ENCODE data around the gene LY6G6D. TPM values are rescaled to one million over a fixed set of nuclear protein-coding genes. Genes with fewer than 3 reads are reported as not detected.
A peak's percentile ranks its signal among the peaks of the same experiment; 100 is the strongest.

LY6G6D gene, protein sequence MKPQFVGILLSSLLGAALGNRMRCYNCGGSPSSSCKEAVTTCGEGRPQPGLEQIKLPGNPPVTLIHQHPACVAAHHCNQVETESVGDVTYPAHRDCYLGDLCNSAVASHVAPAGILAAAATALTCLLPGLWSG
- not detected in 3 replicates for total RNA-seq (2021)
- Bru-seq, nascent RNA, result not detected
- long read RNA-seq, experiment 1, result 0 reads
- long read RNA-seq, experiment 2, result 0 reads
- long read RNA-seq, experiment 3, result 0 reads

DNA sequence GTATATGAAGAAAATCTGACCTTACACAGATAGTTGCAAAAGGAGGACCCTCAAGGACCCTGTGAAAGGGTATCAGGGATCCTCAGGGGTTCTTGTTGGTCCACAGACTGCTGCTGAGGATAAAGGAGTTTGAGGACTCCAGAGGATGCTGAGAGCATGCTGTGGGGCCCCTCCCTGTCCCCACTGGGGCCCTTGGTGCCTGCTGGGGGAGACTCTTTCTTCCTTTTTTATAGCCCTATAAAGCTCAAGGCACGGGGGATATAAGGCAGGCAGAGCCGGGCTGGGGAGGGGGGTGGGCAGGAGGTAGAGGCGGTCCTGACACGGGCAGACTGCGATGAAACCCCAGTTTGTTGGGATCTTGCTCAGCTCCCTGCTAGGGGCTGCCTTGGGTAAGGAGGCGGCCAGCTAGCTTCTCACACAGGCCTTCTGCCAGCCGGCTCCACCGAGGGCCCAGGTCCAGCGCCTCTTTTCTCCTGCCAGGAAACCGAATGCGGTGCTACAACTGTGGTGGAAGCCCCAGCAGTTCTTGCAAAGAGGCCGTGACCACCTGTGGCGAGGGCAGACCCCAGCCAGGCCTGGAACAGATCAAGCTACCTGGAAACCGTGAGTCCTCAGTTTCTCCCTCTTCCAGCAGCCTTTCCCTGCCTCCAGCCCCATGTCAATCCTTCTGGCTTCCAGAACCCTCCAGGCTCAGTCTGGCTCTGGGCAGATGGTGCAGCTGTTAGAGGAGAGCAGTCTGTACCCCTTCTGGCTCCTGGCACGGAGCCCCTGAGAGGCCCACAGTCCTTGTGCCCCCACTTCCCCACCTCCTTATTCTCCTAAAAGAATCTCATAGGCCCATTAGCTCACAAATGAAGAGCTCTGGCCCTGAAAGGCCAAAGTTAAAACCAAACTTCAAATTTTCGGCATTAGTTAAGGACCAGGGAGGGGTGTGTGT is at the start of gene LY6G6D:
TSS of gene LY6G6D (plus strand) at position 327 of the 937 bp plus-strand sequence. CDS start at position 335, 8 bp downstream.
- H3K4me1 Mint-ChIP-seq, result peaks cover 45% of the 10 kb centered on the region
- CTCF ChIA-PET, result interaction anchor here (1.1 to 2.3 kb wide), 5 partner anchors 12 to 237 kb away, joined by 3 to 24 read pairs (median 6); partner anchors contain the start of genes ABHD16A and DDAH2

DNA sequence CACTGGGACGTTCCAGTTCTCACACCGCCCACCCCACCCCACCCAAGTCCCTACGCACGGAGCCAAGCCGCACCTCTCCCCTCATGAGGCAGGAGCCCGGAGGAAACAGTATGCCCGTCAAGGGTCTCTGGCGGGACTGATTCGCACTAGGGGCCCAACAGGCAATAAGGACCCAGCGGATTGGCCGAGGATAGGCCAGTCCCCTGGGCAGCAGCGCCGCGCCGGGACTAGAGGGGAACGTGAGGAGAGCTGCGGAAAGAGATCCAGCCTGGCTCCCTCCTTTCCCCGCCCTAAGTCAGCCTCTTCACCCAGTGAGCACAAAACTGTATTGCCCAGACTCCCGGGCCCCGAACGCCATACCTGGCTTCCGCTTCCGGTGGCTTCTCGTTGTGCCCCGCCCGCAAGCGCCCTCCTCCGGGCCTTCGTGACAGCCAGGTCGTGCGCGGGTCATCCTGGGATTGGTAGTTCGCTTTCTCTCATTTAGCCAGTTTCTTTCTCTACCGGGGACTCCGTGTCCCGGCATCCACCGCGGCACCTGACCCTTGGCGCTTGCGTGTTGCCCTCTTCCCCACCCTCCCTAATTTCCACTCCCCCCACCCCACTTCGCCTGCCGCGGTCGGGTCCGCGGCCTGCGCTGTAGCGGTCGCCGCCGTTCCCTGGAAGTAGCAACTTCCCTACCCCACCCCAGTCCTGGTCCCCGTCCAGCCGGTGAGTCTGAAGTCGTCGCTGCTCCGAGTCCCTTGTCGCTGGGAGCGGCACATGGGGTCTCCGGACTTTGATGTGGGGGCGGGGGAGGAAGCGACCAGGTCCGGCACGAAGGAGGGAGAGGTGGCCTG is 49.4 kb upstream of the LY6G6D start, which contains the start of gene CSNK2B:
TSS of gene CSNK2B (plus strand) at position 580 of the 836 bp plus-strand sequence. CDS start 752 bp downstream, outside the sequence.
- peaks cover 31% of the 10 kb centered on the region for H3K4me1 Mint-ChIP-seq
- ATAC-seq, result peak; percentile 85
- no peaks in the 10 kb centered on the region for H3K27me3 Mint-ChIP-seq (ENCODE audit: low read depth)
- no peaks in the 10 kb centered on the region for H3K9me3 Mint-ChIP-seq
- H3K27ac Mint-ChIP-seq, result peak within 1 kb of the TSS; percentile 98
- POLR2A ChIA-PET, result interaction anchor here (0.9 to 1.6 kb wide), 7 partner anchors 11 to 197 kb away, joined by 3 to 9 read pairs (median 4); partner anchors contain the start of genes ABHD16A, BAG6, DDX39B and HSPA1B
- CTCF ChIA-PET, result interaction anchor here (0.9 to 1.8 kb wide), 7 partner anchors 12 to 125 kb away, joined by 3 to 7 read pairs (median 4); partner anchors contain the start of gene DDAH2
- peak within 1 kb of the TSS; percentile 91 for H3K4me3 Mint-ChIP-seq
- DNase-seq (ENCODE audit: low spot score), result peak; percentile 97
- H3K36me3 Mint-ChIP-seq, result peaks cover 60% of the 10 kb centered on the region
- no peak for TF ChIP-seq NR3C1 (CRISPR knock-in tag; conservative IDR thresholded peaks at IDR 0.05; ENCODE audit: low read depth)
- TF ChIP-seq SMAD3 (CRISPR knock-in tag; IDR thresholded peaks at IDR 0.05; ENCODE audit: borderline replicate concordance), result peak; percentile 71; the same call in 1 of the 2 replicates
- peak; percentile 75 for TF ChIP-seq NR2C2 (CRISPR knock-in tag; IDR thresholded peaks at IDR 0.05)
- TF ChIP-seq CREM (CRISPR knock-in tag; IDR thresholded peaks at IDR 0.05), result peak; percentile 15; the same call in 1 of the 2 replicates
- TF ChIP-seq FOXP1 (CRISPR knock-in tag; IDR thresholded peaks at IDR 0.05; ENCODE audit: borderline replicate concordance), result no peak
- TF ChIP-seq, protein P1, sequence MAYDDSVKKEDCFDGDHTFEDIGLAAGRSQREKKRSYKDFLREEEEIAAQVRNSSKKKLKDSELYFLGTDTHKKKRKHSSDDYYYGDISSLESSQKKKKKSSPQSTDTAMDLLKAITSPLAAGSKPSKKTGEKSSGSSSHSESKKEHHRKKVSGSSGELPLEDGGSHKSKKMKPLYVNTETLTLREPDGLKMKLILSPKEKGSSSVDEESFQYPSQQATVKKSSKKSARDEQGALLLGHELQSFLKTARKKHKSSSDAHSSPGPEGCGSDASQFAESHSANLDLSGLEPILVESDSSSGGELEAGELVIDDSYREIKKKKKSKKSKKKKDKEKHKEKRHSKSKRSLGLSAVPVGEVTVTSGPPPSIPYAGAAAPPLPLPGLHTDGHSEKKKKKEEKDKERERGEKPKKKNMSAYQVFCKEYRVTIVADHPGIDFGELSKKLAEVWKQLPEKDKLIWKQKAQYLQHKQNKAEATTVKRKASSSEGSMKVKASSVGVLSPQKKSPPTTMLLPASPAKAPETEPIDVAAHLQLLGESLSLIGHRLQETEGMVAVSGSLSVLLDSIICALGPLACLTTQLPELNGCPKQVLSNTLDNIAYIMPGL (CRISPR knock-in tag; IDR thresholded peaks at IDR 0.05), result peak; percentile 39; the same call in 1 of the 2 replicates
- TF ChIP-seq, protein P2, sequence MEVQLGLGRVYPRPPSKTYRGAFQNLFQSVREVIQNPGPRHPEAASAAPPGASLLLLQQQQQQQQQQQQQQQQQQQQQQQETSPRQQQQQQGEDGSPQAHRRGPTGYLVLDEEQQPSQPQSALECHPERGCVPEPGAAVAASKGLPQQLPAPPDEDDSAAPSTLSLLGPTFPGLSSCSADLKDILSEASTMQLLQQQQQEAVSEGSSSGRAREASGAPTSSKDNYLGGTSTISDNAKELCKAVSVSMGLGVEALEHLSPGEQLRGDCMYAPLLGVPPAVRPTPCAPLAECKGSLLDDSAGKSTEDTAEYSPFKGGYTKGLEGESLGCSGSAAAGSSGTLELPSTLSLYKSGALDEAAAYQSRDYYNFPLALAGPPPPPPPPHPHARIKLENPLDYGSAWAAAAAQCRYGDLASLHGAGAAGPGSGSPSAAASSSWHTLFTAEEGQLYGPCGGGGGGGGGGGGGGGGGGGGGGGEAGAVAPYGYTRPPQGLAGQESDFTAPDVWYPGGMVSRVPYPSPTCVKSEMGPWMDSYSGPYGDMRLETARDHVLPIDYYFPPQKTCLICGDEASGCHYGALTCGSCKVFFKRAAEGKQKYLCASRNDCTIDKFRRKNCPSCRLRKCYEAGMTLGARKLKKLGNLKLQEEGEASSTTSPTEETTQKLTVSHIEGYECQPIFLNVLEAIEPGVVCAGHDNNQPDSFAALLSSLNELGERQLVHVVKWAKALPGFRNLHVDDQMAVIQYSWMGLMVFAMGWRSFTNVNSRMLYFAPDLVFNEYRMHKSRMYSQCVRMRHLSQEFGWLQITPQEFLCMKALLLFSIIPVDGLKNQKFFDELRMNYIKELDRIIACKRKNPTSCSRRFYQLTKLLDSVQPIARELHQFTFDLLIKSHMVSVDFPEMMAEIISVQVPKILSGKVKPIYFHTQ (CRISPR knock-in tag; IDR thresholded peaks at IDR 0.05), result no peak

More for the DNA sequence above, at the start of gene LY6G6D:
- TF ChIP-seq ZNF263 (CRISPR knock-in tag; IDR thresholded peaks at IDR 0.05; ENCODE audit: low read depth) (no peak), EMX1 (CRISPR knock-in tag; IDR thresholded peaks at IDR 0.05) (no peak), ZNF138 (CRISPR knock-in tag; conservative IDR thresholded peaks at IDR 0.05) (no peak), IRF2 (CRISPR knock-in tag; IDR thresholded peaks at IDR 0.05; ENCODE audit: borderline replicate concordance, low read depth) (no peak), SP1 (CRISPR knock-in tag; conservative IDR thresholded peaks at IDR 0.05) (no peak), SMAD4 (CRISPR knock-in tag; IDR thresholded peaks at IDR 0.05) (no peak), NFATC4 (CRISPR knock-in tag; IDR thresholded peaks at IDR 0.05) (no peak), GABPB1 (CRISPR knock-in tag; IDR thresholded peaks at IDR 0.05) (no peak), ESRRA (CRISPR knock-in tag; IDR thresholded peaks at IDR 0.05; ENCODE audit: borderline replicate concordance) (no peak), ZNF416 (CRISPR knock-in tag; IDR thresholded peaks at IDR 0.05) (no peak), PRRX2 (CRISPR knock-in tag; IDR thresholded peaks at IDR 0.05) (no peak), ETV6 (CRISPR knock-in tag; IDR thresholded peaks at IDR 0.05) (no peak), TCF7 (CRISPR knock-in tag; IDR thresholded peaks at IDR 0.05; ENCODE audit: low read depth) (no peak), MYBL2 (CRISPR knock-in tag; IDR thresholded peaks at IDR 0.05) (no peak)
- TF ChIP-seq, protein P3, sequence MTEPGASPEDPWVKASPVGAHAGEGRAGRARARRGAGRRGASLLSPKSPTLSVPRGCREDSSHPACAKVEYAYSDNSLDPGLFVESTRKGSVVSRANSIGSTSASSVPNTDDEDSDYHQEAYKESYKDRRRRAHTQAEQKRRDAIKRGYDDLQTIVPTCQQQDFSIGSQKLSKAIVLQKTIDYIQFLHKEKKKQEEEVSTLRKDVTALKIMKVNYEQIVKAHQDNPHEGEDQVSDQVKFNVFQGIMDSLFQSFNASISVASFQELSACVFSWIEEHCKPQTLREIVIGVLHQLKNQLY (CRISPR knock-in tag; IDR thresholded peaks at IDR 0.05), result no peak
- TF ChIP-seq, protein P4, sequence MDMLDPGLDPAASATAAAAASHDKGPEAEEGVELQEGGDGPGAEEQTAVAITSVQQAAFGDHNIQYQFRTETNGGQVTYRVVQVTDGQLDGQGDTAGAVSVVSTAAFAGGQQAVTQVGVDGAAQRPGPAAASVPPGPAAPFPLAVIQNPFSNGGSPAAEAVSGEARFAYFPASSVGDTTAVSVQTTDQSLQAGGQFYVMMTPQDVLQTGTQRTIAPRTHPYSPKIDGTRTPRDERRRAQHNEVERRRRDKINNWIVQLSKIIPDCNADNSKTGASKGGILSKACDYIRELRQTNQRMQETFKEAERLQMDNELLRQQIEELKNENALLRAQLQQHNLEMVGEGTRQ (CRISPR knock-in tag; IDR thresholded peaks at IDR 0.05), result no peak
- TF ChIP-seq, protein P1 (CRISPR knock-in tag; IDR thresholded peaks at IDR 0.05), result no peak
- TF ChIP-seq, protein P5, sequence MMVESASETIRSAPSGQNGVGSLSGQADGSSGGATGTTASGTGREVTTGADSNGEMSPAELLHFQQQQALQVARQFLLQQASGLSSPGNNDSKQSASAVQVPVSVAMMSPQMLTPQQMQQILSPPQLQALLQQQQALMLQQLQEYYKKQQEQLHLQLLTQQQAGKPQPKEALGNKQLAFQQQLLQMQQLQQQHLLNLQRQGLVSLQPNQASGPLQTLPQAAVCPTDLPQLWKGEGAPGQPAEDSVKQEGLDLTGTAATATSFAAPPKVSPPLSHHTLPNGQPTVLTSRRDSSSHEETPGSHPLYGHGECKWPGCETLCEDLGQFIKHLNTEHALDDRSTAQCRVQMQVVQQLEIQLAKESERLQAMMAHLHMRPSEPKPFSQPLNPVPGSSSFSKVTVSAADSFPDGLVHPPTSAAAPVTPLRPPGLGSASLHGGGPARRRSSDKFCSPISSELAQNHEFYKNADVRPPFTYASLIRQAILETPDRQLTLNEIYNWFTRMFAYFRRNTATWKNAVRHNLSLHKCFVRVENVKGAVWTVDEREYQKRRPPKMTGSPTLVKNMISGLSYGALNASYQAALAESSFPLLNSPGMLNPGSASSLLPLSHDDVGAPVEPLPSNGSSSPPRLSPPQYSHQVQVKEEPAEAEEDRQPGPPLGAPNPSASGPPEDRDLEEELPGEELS (CRISPR knock-in tag; IDR thresholded peaks at IDR 0.05), result no peak
- Mint-ChIP-seq H3K27ac (no peak within 1 kb of the TSS), H3K9me3 (no peaks in the 10 kb centered on the region), H3K4me3 (no peak within 1 kb of the TSS), H3K27me3 (ENCODE audit: low read depth) (no peaks in the 10 kb centered on the region; the same call in 1 of the 2 replicates), H3K36me3 (no peaks in the 10 kb centered on the region)
- POLR2A ChIA-PET, result interaction anchor here (1.2 kb wide), 1 partner anchor 112 kb away, joined by 6 read pairs; the partner anchor contains the start of gene HSPA1B
- ATAC-seq (no peak), DNase-seq (ENCODE audit: low spot score) (no peak)

Data from WTC11 (cell line).